Activated CD4-positive, alpha-beta T cell treated with anti-CD3 and anti-CD28 coated beads, Interleukin-2, amount 50 U/mL, for 16 hours (primary cell): Measurements from ENCODE around the gene C18orf54.

Experiments used
- DNase-seq: peaks from one replicate; pipeline ENCODE4 v3.0.0-alpha.2; 2020

C18orf54 gene

DNA sequence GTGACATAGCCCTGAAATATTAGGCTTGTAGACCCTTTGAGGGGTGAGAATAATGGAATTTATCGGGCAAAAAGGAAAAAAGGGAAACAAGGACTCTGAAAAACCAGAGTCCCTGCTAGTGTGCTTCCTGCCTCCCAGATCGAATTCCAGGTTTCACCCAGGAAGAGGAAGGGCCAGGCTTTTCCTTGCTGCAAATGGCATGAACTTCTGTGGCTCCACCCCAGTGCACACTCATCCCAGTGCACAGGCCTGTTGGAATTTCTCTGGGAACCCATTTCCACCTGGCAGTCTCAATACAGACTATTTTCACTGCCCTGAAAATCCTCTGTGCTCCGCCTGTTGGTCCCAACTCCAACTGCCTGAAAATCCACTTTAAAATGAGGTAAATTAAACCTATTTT, 29.9 kb downstream of the C18orf54 start:
- no peak for DNase-seq

DNA sequence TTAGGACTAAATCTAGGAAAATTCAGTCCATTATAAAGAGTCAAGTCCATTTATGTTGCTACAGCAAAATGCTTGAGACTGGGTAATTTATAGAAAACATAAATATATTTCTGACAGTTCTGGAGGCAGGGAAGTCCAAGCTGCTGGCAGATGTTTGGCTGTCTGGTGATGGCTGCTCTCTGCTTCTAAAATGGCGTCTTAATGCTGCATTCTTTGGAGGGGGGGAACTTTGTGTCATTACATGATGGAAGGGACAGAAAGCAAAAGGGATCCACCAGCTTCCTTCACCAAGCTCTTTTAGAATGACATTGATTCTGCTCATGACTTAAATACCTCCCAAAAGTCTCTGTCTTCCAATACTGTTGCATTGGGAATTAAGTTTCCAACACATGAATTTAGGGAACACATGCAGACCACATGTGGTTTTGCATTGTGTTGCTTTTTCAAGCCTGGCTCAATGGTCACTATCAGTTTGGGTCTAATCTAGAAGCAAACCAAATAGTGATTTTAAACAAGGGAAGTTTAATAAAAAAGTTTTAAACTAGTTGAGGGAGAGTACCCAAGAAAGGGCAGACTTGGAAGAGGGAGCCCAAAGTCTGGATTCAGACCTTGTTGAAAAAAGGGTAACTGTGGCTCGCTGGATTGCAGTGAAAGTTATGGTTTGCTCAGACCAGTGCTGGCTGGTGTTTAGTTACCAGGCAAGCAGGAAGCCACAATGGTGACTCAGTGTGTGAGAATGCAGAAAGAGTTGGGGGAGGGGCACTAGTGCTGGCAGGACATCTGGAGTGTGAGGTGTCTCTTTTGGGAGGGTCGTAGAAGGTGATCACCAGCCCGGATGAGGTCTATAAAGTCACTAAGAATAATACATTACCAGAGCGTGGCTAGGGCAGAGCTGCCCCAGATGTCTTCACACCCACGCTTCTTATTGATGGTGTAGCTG, 30.8 kb downstream of the C18orf54 start:
- peak; percentile 74 for DNase-seq

GRCh38 chr18:54389143-54389505, 31.4 kb downstream of the C18orf54 start:
- DNase-seq, result no peak

- no peak for DNase-seq
These were observed 33.1 kb downstream of the C18orf54 start for GRCh38 chr18:54390838-54391237.

DNA sequence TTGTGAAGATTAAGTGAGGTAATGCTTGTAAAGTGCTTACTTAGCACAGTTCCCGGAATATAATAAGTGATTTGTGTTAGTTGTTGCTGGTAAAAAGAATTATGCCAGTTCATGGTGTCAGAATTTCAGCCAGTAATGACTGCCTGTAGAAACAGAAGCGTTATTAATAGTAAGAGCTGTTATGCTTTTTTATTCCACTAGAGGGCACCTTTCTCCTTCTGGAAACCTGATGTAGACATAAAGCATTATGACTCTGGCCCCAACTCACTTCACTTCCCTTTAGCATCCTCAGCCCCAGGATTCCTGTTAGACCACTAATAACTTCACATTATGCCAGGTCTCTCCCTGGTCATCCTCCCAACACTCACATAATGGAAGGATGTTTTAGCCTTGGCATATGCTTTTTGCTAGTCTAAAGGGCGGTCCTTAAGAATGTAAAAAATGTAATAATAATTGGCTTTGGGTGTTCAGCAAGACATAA, 34.9 kb downstream of the C18orf54 start:
- DNase-seq, result peak; percentile 76

- no peak for DNase-seq
These were observed 36.1 kb downstream of the C18orf54 start for GRCh38 chr18:54393648-54394294.

DNA sequence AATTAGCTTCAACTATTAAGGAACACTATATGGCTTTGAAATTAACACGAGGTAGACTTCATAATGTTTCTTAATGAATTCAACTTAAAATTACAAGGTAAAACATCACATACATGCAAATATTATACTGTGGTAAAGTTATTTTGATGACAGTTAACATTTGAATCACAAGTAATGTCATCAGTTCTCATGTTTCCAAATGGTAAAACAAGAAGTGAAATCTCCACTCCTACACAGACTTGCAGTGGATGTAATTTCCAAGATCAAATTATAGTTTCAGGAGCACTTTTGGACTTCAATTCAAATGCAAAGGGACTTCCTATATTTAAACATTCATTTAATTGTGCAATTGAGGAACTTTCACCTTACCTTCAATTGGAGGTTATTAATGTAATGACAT, 39.1 kb downstream of the C18orf54 start:
- DNase-seq, result no peak

DNA sequence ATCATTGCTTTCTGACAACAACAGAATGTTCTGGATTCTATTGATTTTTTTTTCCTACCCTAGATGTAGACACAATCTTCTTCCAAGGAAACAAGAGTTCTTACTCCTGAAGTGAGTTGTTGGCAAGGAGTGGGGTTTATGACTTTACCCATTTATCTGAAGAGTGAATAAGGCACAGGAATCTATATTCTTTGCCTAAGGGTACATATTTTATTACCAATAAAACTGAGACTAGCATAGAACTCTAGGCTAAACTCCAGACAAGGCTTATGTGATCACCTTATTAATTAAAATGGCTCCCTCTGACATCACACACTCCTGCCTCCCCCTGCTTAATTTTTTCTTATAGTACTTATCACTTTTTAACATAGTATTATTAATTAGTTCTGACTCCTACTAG, 47.6 kb downstream of the C18orf54 start:
- no peak for DNase-seq

- no peak for DNase-seq
These were observed 54.1 kb downstream of the C18orf54 start for GRCh38 chr18:54411781-54412180.

- DNase-seq, result no peak
These were observed 57.4 kb downstream of the C18orf54 start for GRCh38 chr18:54415086-54415485.

DNA sequence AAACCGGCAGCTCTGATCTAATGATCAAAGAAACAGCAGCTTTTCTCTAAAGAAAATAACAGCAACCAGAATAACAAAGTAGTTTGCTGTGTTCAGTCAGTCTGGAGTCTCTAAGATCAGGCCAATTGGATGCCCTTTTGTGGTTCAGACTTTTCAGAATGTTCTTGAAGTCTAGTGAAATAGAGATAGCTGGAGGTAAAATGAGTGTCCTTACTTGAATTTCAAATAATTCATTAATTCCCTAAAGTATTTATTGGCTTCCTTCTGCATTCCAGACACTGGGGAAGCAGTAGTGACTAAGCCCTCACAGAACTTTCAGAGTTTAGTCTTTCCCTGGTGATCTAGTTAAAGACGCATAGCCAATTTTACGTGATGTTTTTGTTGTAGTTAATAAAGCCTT, 58.7 kb downstream of the C18orf54 start:
- no peak for DNase-seq

DNA sequence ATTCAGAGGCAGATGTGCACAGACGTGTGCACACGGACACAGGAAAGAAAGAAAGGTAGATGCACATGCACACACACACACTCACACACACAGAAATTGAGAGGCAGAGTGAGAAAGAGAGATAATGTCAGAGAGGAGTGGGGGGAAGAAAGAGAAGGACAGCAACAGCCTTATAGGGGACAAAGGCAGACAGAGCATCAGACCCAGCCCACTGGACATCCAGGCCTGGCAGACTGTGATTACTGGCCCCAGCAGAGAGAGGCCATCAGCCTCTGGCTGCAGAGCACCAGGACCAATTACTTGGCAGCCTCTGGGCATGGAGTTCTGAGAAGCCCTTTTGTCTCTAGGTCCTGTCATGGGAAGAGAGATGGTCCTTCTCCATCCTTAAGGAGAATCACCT, 66.1 kb downstream of the C18orf54 start:
- DNase-seq, result no peak

DNA sequence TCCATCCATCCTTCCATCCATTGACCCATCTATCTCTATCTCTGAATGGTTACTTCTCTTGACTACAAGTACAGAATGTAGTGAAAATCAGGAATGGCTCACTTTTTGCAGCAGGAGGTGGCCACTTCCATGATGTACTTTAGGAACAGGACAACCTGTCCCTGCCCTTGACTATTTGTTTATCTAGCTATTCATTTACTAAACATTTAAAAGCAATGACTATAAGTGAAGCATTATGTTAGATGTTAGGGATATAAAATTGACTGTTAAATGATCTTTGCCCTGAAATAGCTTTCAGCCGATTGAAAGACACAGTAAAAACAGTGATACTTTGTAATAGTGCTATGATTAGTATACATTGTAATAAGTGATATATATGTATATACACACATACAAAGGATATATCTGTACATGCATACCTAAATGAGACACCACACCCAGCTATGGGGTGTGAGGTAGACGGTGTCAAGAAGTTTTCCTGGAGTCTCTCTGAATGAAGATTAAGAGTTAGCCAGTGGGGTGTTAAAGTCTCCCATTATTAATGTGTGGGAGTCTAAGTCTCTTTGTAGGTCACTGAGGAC, 68.5 kb downstream of the C18orf54 start:
- no peak for DNase-seq
